Measurements from ENCODE around the gene LRRC36. TPM values are rescaled to one million over a fixed set of nuclear protein-coding genes. Genes with fewer than 3 reads are reported as not detected.
A peak's percentile ranks its signal among the peaks of the same experiment; 100 is the strongest.

Gene LRRC36
- total RNA-seq, 2 donors from 2014 or later: 0.33 to 0.43 TPM

- H3K4me1 ChIP-seq: peaks cover 0 to 76% of the 10 kb centered on the region in 2 donors
- peak overlapping the region; percentile 14 to 64 for H3K27ac ChIP-seq
- no peaks in the 10 kb centered on the region for H3K36me3 ChIP-seq
- no peak for TF ChIP-seq CTCF (IDR thresholded peaks at IDR 0.05)
- DNase-seq (ENCODE audit: low spot score): no peak
- H3K9me3 ChIP-seq: no peaks in the 10 kb centered on the region
- H3K27me3 ChIP-seq: no peaks in the 10 kb centered on the region
- peak overlapping the region in 1 of 2 donors; percentile 61 for H3K4me3 ChIP-seq
These were observed 65.0 kb downstream of the LRRC36 start for GRCh38 chr16:67391424-67392300.

- peak overlapping the region; percentile 64 to 72 for H3K27ac ChIP-seq
- DNase-seq (ENCODE audit: low spot score): no peak
- no peaks in the 10 kb centered on the region for H3K27me3 ChIP-seq
- H3K36me3 ChIP-seq: no peaks in the 10 kb centered on the region
- H3K4me1 ChIP-seq: peaks cover 0 to 84% of the 10 kb centered on the region in 2 donors
- H3K9me3 ChIP-seq: no peaks in the 10 kb centered on the region
- no peak for TF ChIP-seq CTCF (IDR thresholded peaks at IDR 0.05)
- H3K4me3 ChIP-seq: peak overlapping the region; percentile 28 to 61
These were observed 65.9 kb downstream of the LRRC36 start for GRCh38 chr16:67392301-67393059.

GRCh38 chr16:67393111-67393787, 66.6 kb downstream of the LRRC36 start, which contains the start of gene TPPP3:
TPPP3 (minus strand) TSS chr16:67393498; CDS start chr16:67391111, 2,387 bp downstream.
- H3K36me3 ChIP-seq: no peaks in the 10 kb centered on the region
- H3K27ac ChIP-seq: peak within 1 kb of the TSS; percentile 64 to 72
- peak in 1 of 2 donors; percentile 72 for TF ChIP-seq CTCF (IDR thresholded peaks at IDR 0.05)
- no peaks in the 10 kb centered on the region for H3K9me3 ChIP-seq
- peak; percentile 91 for DNase-seq (ENCODE audit: low spot score)
- H3K4me1 ChIP-seq: peaks cover 0 to 91% of the 10 kb centered on the region in 2 donors
- H3K4me3 ChIP-seq: peak within 1 kb of the TSS; percentile 28 to 61
- no peaks in the 10 kb centered on the region for H3K27me3 ChIP-seq

GRCh38 chr16:67393788-67394154, 67.2 kb downstream of the LRRC36 start:
- H3K27me3 ChIP-seq: no peaks in the 10 kb centered on the region
- no peak for TF ChIP-seq CTCF (IDR thresholded peaks at IDR 0.05)
- H3K36me3 ChIP-seq: no peaks in the 10 kb centered on the region
- H3K4me1 ChIP-seq: peaks cover 0 to 96% of the 10 kb centered on the region in 2 donors
- DNase-seq (ENCODE audit: low spot score): no peak
- H3K27ac ChIP-seq: peak overlapping the region; percentile 64 to 72
- H3K4me3 ChIP-seq: peak overlapping the region; percentile 28 to 61
- H3K9me3 ChIP-seq: no peaks in the 10 kb centered on the region

All from right atrium auricular region (tissue), 2 donors.